CD4-positive, alpha-beta T cell treated with Interleukin-6 for 4 hours (primary cell): ENCODE results near the gene ATRN.

ENCODE experiments used
- DNase-seq: peaks from one replicate; pipeline ENCODE4 v3.0.0-alpha.2; 2020; ENCODE audit warnings: mixed read lengths

Gene ATRN

DNA sequence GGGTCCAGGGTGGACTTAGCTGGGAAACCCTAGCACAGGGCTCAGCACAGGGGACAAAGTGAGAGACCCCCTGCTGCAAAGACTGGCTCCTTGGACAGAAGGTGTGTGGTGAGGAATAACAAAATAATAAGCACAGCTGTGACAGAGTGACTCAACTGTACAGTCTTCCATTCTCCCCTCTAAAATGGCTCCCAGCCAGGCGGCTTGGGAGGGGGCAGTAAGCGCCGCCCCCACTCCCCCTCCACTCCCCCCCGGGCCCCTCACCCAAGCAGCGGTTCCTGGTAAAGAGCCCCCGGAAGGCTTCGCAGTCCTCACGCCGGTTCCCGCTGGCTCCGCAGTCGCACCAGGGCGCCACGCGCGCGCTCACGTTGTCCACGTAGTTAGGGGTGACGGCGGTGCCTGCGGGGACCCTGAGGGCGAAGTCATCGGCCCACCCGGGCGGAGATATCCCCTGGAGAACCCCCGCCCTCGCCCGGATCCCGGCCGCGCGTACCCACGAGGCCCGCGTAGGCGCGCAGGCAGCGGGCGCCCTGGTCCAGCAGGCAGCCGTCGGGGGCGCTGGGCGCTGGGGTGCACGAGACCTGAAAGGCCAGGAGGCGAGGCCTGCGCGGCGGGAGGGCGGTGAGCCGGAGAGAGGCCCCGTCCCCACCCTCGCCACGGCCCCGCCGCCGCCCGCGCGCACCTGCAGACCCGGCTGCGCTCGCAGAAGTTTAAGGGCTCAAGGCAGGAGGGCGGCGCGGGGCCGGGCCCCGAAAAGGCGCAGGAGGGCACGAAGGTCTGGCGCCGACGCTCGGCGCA lies 189.6 kb downstream of the ATRN start:
- no peak for DNase-seq

- no peak for DNase-seq
Measured at GRCh38 chr20:3661060-3661813, 190.4 kb downstream of the ATRN start.

GRCh38 chr20:3661814-3662665 lies 191.2 kb downstream of the ATRN start:
- DNase-seq = no peak

GRCh38 chr20:3663031-3663701 lies 192.3 kb downstream of the ATRN start, which contains the start of gene GFRA4:
Gene GFRA4 (minus strand): TSS chr20:3663399. CDS start chr20:3663399, 0 bp downstream.
- DNase-seq = no peak

DNA sequence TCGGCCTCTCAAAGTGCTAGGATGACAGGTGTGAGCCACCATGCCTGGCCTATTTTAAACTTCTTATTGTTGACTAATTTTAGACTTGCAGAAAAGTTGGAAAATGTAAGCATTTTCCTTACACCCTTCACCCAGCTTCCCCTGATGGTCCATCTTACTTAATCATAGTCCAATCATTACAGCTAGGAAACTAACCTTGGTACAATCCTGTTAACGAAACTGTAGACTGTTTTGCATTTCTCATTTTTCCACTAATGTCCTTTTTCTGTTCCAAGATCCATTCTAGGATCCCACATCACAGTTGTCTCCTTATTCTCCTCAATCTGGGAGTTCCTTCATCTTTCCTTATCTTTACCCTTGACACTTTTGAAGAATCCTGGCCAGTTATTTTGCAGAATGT lies 193.0 kb downstream of the ATRN start:
- no peak for DNase-seq

DNA sequence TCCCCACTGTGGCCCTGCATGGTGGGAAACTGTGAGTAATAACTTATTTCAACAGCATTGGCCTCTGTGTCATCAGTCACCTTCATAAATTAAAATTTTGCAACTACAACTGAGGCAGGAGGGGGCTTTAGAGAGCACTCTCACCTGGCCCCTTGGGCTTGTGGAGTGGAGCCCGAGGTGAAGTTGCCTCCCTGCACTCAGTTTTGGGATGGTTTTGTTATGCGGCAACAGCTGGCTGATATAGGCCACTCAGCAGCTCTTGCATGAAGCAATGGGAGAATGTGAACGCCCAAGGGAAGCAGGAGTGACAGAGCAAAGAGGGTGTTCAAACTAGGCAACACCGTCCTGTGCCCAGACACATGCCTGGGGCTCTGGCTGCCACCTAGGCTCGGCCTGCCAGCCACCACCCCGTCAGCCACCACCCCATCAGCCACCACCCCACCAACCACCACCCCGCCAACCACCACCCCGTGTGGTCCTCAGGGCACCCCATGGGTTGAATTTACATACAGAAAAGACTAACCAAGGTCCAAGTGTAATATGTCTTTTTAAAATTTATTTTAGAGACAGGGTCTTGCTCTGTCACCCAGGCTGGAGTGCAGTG lies 196.7 kb downstream of the ATRN start:
- DNase-seq = no peak

GRCh38 chr20:3669710-3670367 lies 199.0 kb downstream of the ATRN start:
- DNase-seq = no peak

- no peak for DNase-seq
Measured at GRCh38 chr20:3670511-3670910, 199.7 kb downstream of the ATRN start.

DNA sequence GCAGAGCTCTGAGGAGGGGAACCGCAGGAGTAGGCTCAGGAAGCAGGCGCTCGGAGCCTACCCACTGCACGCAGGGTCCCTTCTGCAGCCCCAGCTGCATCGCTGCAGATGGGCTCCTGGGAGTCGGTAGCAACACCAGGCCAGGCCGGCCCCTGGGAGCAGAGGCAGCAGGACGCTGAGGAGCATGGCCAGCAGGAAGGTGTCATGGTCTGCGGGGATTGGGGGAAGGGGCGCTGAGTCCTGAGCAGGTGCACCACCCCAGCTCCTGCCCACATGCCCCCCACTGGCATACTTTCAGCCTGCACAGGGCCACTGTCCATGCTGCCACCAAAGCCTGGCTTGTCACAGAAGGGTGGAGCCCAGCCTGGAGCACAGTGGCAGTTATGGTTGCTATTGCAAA lies 200.1 kb downstream of the ATRN start:
- no peak for DNase-seq

DNA sequence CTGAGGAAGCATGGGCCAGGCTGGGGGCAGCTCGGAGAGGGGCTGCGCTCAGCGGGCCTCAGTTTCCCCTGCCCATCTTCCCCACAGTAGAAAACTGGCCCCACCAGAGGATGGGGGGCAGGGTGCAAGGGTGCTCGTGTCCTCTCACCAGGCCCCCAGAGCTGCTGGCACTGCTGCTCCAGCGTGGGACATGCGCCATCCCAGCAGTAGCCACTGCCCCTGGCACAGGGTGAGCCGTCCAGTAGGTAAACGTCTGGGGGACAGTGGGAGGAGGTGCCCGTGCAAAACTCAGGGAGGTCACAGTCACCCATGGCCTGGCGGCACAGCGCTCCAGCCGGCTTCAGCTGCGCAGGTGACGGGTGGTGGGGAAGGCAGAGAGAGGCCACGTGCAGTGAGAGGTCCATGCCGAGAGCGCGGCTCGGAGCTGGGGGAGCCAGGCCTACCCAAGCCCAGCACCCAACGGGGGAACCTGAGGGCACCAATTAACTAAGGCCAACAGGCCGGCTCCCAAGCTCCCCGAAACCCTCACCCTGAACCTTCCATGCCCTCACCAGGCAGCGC lies 201.2 kb downstream of the ATRN start:
- no peak for DNase-seq

- DNase-seq = no peak
Measured at GRCh38 chr20:3672547-3673171, 201.8 kb downstream of the ATRN start.

DNA sequence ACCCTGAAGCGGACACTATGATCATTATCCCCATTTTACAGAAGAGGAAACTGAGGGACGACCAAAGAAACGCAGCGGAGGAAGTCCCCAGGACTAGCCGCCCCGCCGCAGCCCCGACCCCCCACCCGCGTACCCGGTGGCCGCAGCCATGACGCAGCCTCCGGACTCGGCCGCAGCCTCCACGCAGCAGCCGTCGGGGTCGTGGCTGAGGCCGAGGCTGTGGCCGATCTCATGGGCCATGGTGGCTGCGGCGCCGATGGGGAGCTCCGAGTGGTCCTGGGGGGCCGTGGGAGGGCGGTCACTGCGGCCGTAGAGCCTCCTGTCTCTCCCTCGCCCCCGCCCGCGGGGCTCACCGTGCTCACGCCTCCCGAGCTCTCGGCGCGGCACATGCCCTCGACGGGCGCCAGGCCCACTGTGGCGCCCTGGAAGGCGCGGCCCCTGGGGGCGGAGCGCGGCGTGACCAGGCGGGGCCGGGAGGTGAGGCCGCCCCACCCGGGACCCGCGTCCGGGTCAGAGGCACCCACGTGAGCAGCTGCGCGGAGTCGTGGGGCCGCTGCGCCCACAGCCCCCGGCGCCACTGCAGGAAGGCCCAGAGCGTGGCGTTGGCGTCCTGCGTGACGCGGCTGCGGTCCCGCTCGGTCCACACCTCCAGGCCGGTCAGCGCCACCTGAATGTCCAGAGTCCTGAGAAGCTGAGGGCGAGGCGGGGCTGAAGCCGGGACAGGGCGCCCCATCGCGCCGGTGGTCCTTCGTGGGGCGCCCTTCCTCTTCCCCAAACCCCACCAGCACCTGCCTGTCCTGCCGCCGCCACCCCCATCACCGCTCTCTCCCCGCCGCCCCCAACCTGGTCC lies 202.6 kb downstream of the ATRN start:
- no peak for DNase-seq

- no peak for DNase-seq
Measured at GRCh38 chr20:3674447-3674846, 203.6 kb downstream of the ATRN start.

GRCh38 chr20:3674995-3675900 lies 204.4 kb downstream of the ATRN start:
- no peak for DNase-seq

- no peak for DNase-seq
Measured at GRCh38 chr20:3677733-3678132, 206.9 kb downstream of the ATRN start.

- DNase-seq = no peak
Measured at GRCh38 chr20:3678198-3678597, 207.4 kb downstream of the ATRN start.

DNA sequence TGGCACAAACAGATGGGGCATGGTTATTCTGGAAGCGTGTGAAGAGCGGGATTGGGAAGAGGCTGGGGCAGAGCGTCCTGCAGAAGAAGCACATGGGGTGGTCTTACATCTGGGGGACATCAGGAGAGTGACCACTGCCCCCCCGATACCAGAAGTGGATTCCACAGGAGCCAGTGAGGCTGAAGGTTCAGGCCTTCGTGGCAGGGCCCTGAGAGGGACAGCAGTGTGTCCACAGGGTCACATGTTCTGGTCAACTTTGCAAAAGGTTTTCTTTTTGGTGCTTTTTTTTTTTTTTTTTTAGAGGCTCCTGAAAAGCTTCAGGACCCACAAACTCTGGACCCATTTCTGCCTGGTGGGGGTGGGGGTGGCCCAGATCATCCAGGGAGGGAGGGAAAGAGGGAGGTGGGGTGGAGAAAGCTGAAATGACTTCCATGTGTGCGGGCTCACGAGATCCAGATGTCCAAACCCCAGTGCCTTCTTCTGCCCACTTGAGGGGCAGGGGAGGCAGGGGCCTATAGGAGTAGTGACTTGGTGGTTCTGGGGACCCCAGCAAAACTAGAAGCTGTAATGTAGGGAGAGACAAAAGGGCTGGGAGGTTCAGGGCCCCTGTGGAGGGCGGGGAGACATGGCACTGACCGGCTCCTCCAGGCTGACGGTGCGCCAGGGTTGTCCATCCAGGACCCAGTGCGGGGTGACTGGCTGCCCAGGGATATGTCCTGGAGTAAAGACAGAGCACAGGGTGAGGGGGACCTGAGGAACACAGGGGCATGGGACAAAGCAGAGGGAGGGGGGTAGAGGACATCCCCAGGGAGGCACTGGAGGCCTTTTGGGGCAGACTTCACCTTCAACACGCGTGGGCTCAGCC lies 208.3 kb downstream of the ATRN start:
- no peak for DNase-seq
